Chondrocyte (in vitro differentiated cells): ENCODE data around the gene BCORL1. TPM values are rescaled to one million over a fixed set of nuclear protein-coding genes. Genes with fewer than 3 reads are reported as not detected.
A peak's percentile ranks its signal among the peaks of the same experiment; 100 is the strongest.

ENCODE experiments used
- DNase-seq: peaks from one replicate; pipeline ENCODE4 v3.0.0; 2021; ENCODE audit warnings: mixed read lengths, low spot score
- H3K27ac Mint-ChIP-seq: one replicate; pipeline ENCODE4 v1.8.0; 2021; ENCODE audit warnings: mild to moderate bottlenecking, moderate library complexity, mixed read lengths; ENCODE audit not compliant: unreplicated experiment
- H3K27me3 Mint-ChIP-seq: 2 replicates; pipeline ENCODE4 v1.8.0; 2021; ENCODE audit warnings: low read depth, mixed read lengths
- H3K36me3 Mint-ChIP-seq: 2 replicates; pipeline ENCODE4 v1.8.0; 2021; ENCODE audit warnings: low read depth, mixed read lengths
- H3K4me1 Mint-ChIP-seq: 2 replicates; pipeline ENCODE4 v1.8.0; 2021; ENCODE audit warnings: low read depth, mild to moderate bottlenecking, mixed read lengths
- H3K4me3 Mint-ChIP-seq: one replicate; pipeline ENCODE4 v1.8.0; 2021; ENCODE audit warnings: mild to moderate bottlenecking, moderate library complexity, mixed read lengths; ENCODE audit not compliant: unreplicated experiment
- H3K9me3 Mint-ChIP-seq: 2 replicates; pipeline ENCODE4 v1.8.0; 2021; ENCODE audit warnings: low read depth, mixed read lengths
- CTCF ChIP-seq: fragments of 200-600 bp; sonication (generic); IDR thresholded peaks from 2 replicates; pipeline ENCODE4 v1.5.0; 2021; ENCODE audit warnings: antibody characterized with exemption, mild to moderate bottlenecking, moderate library complexity
- total RNA-seq: library from RNA; stranded (reverse); gene quantifications from 3 replicates; pipeline ENCODE4 v1.2.1, GENCODE V29; 2021

Gene BCORL1
- total RNA-seq, 1 donor from 2014 or later, result 20.6 TPM

- no peak for DNase-seq
- peaks cover 9% of the 10 kb centered on the region for H3K4me1 Mint-ChIP-seq
- peak overlapping the region; percentile 58 for H3K4me3 Mint-ChIP-seq
- H3K27me3 Mint-ChIP-seq, result no peaks in the 10 kb centered on the region
- H3K27ac Mint-ChIP-seq, result no peak overlapping the region
- no peak for TF ChIP-seq CTCF
- no peaks in the 10 kb centered on the region for H3K36me3 Mint-ChIP-seq
- no peaks in the 10 kb centered on the region for H3K9me3 Mint-ChIP-seq
Observed at GRCh38 chrX:129956765-129957164, 25.7 kb upstream of the BCORL1 start.

- no peak for TF ChIP-seq CTCF
- H3K4me1 Mint-ChIP-seq, result peaks cover 9% of the 10 kb centered on the region
- no peak overlapping the region for H3K27ac Mint-ChIP-seq
- H3K4me3 Mint-ChIP-seq, result peak overlapping the region; percentile 58
- no peak for DNase-seq
- no peaks in the 10 kb centered on the region for H3K36me3 Mint-ChIP-seq
- no peaks in the 10 kb centered on the region for H3K9me3 Mint-ChIP-seq
- H3K27me3 Mint-ChIP-seq, result no peaks in the 10 kb centered on the region
Observed at GRCh38 chrX:129957241-129958082, 25.0 kb upstream of the BCORL1 start.

GRCh38 chrX:129958083-129958465 lies 24.4 kb upstream of the BCORL1 start:
- Mint-ChIP-seq H3K27ac (no peak overlapping the region), H3K36me3 (no peaks in the 10 kb centered on the region), H3K4me3 (peak overlapping the region; percentile 8), H3K9me3 (no peaks in the 10 kb centered on the region), H3K4me1 (peaks cover 5% of the 10 kb centered on the region), H3K27me3 (no peaks in the 10 kb centered on the region)
- no peak for TF ChIP-seq CTCF
- DNase-seq, result no peak

- H3K36me3 Mint-ChIP-seq, result no peaks in the 10 kb centered on the region
- H3K9me3 Mint-ChIP-seq, result no peaks in the 10 kb centered on the region
- no peak overlapping the region for H3K4me3 Mint-ChIP-seq
- H3K27me3 Mint-ChIP-seq, result no peaks in the 10 kb centered on the region
- no peak for TF ChIP-seq CTCF
- peaks cover 5% of the 10 kb centered on the region for H3K4me1 Mint-ChIP-seq
- no peak overlapping the region for H3K27ac Mint-ChIP-seq
- DNase-seq, result no peak
Observed at GRCh38 chrX:129958814-129959492, 23.5 kb upstream of the BCORL1 start.

- Mint-ChIP-seq H3K36me3 (no peaks in the 10 kb centered on the region), H3K4me1 (peaks cover 5% of the 10 kb centered on the region), H3K9me3 (no peaks in the 10 kb centered on the region), H3K27ac (no peak overlapping the region), H3K27me3 (no peaks in the 10 kb centered on the region), H3K4me3 (no peak overlapping the region)
- no peak for DNase-seq
- no peak for TF ChIP-seq CTCF
Observed at GRCh38 chrX:129959493-129959832, 23.0 kb upstream of the BCORL1 start.
